GM10266 (cell line): ENCODE measurements around the gene DDX39B.

ENCODE experiments used
- DNase-seq: peaks from one replicate; pipeline ENCODE4 v3.0.0; 2012; ENCODE audit errors: extremely low spot score
- CTCF ChIP-seq: IDR thresholded peaks from 2 replicates; pipeline ENCODE4 v1.5.1; 2012; ENCODE audit warnings: mild to moderate bottlenecking, low read depth; ENCODE audit not compliant: control insufficient read depth, insufficient read depth; ENCODE audit errors: missing control alignments

Gene DDX39B

DNA sequence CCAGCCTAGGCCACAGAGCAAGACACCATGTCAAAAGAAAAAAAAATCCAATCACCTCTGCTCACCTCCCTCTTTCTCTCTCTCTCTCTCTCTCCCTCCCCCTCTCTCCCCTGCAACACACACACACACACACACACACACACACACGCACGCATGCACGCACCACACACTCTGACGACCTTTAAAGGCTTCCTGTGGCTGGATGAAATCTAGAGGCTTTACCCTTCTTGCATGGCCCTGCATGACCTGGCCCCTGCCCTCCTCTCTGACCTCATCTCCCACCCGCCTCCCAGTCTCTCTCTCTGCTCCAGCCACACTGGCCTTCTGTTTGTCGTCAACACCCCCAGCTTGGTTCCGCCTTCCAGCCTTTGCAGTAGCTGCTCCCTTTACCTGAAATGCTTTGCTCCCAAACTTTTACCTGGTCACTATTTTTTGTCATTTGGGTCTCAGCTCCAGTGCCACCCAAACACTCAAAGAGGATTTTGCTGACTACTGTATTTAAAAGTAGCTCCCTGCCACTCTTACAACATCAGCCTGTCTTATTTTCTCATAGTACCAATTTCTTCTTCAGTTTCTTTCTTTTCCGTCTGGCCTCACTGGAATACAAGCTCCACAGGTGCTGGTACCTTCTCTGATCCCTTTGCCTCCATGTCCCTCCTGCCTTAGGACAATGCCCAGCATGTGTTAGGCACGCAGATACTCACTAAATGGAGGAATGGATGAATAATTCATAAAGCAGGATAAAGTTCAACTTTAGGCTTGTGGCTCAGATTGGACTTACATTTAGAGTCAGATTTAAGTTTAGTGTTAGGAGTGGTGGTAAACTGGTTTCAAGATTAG is 25.9 kb upstream of the DDX39B start:
- no peak for TF ChIP-seq CTCF
- no peak for DNase-seq

DNA sequence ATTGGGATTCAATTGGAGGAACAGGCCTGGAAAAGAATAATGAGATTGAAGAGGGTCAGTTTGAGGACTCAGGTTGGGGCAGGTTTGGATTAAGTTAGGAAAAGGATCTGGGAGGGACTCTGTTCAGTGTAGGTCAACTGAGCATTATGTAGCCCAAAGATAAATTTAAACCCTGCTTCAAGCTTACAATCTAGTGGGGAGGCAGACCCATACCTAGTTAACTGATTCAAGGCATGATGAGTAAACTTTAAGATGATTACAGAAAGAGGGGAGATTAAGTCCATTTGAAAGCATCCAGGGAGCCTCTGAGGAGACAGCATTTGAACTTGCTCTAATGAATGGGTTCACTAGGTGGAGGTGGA is 18.9 kb upstream of the DDX39B start:
- no peak for DNase-seq
- TF ChIP-seq CTCF = no peak

DNA sequence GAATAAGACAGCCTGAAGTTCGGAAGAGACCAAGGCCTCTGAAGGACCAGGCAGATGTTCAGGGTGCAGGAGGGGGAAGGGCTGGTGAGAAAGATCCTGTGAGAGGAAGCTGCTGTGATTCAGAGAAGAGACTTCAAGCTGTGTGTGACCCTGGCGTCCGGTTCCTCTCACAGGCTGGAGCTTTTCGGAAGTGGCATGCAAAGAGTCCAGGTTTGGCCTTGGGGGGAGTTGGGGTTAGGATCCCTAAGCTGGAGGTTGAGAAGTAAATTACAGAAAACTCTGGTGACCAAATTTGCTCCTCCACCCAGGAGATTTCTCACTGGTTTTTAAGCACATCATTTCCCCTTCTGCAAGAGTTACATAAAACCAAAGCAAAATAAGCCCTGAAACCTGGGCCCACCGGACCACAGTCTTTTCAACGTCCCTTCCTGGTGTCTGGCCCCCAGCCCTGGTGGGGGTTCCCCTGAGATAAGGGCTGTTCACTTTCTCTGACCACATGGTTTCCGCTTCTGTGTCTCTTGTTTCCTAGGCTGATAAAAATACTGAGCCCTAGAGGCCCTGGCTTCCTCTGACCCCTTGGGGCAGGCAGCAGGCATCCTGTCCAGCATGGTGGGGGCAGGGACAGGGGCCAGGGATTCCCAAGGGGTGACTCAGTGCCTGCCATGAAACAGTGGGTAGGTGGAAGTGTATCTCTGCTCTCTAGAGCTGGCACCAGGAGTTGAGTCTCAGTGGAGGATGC is 18.3 kb upstream of the DDX39B start:
- no peak for TF ChIP-seq CTCF
- peak; percentile 70 for DNase-seq

GRCh38 chr6:31559606-31559957 is 17.8 kb upstream of the DDX39B start:
- no peak for DNase-seq
- TF ChIP-seq CTCF = no peak

DNA sequence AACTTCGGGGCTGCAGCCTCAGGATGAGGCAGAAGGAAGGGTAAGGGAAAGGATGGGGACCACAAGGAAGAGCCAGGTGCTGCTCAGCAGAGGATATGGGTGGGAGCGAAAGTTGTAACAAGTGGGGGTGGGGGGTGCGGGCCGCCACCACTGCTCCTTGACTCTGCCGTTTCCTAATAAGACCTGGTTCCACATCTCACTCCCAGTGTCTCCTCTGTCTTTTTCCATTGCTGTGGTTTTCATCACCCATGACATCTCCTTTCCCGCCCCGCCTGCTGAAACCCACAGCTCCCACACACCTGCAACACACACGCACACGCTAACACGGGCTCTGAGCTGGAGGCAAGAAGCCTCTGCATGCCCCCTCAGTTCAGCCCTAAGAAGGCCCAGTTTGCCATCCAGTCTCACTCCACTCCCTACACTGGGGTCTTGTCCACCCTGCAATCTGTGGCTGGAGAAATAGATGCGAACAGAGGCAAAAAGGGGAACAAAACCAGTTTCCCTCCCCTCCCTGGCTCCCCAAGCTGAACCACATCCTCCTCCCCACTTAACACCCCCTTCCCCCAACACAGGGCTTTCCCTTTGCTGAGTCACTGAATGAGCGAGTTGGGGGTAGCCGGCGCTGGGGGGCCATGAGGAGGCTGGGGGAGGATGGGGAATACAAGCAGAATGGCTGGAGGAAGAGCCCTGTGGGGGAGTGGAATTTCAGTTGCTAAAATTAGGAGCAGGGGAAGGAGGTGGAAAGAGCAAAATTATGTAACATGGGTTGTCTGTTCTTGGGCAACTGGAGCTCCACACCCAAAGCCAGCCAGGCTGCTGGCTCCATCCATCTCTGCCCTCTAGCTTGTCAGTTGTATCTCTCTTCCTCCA is 17.1 kb upstream of the DDX39B start:
- TF ChIP-seq CTCF = no peak
- DNase-seq = peak; percentile 68

GRCh38 chr6:31558318-31558625 is 16.5 kb upstream of the DDX39B start:
- no peak for DNase-seq
- TF ChIP-seq CTCF = no peak
